Keratinocyte (primary cell): ENCODE data around the gene PES1. TPM values are rescaled to one million over a fixed set of nuclear protein-coding genes. Genes with fewer than 3 reads are reported as not detected.

Experiments used
- DNase-seq: peaks from one replicate; pipeline ENCODE4 v3.0.0-alpha.2; 2011; ENCODE audit warnings: low read depth, missing footprints, low spot score
- FAIRE-seq: peaks from 2 replicates; lab custom pipeline; 2011; peaks lifted over from hg19 to GRCh38; lab: Jason Lieb, UNC
- H2AFZ ChIP-seq: 2 replicates; pipeline ENCODE4 v1.6.0; 2012; ENCODE audit warnings: low read length, control low read depth, inconsistent platforms; ENCODE audit not compliant: control insufficient read depth
- H3K27ac ChIP-seq: 2 replicates; pipeline ENCODE4 v1.5.1; 2011; ENCODE audit warnings: low read length; ENCODE audit not compliant: control insufficient read depth, insufficient read depth
- H3K27me3 ChIP-seq: 3 replicates; pipeline ENCODE4 v1.6.0; 2011; ENCODE audit warnings: low read length; ENCODE audit not compliant: control insufficient read depth, insufficient read depth; ENCODE audit errors: extremely low read depth
- H3K36me3 ChIP-seq, 2 experiments: 2 replicates in 1 of 2; 3 replicates in 1 of 2; pipeline ENCODE4 v1.5.1; 2011; ENCODE audit warnings: low read length in 2 of 2, mild to moderate bottlenecking in 1 of 2; ENCODE audit not compliant: control insufficient read depth in 2 of 2, insufficient read depth in 2 of 2; ENCODE audit errors: extremely low read depth in 1 of 2
- H3K4me1 ChIP-seq: 3 replicates; pipeline ENCODE4 v1.5.1; 2011; ENCODE audit warnings: low read length; ENCODE audit not compliant: control insufficient read depth, insufficient read depth; ENCODE audit errors: extremely low read depth
- H3K4me2 ChIP-seq: 3 replicates; pipeline ENCODE4 v1.6.0; 2011; ENCODE audit warnings: low read depth, low read length; ENCODE audit not compliant: control insufficient read depth, insufficient read depth; ENCODE audit errors: extremely low read depth
- H3K4me3 ChIP-seq, 3 experiments: fragments of 200-600 bp in 1 of 3; sonication (generic) in 1 of 3; 2 replicates in 2 of 3; 3 replicates in 1 of 3; pipeline ENCODE4 v1.5.1; 2011 to 2016; ENCODE audit warnings: low read length in 3 of 3, mild to moderate bottlenecking in 3 of 3, control low read depth in 2 of 3, inconsistent platforms in 1 of 3, low read depth in 1 of 3, mixed read lengths in 1 of 3, mixed run types in 1 of 3, moderate library complexity in 1 of 3; ENCODE audit not compliant: control insufficient read depth in 2 of 3, insufficient read depth in 2 of 3; ENCODE audit errors: extremely low read depth in 1 of 3
- H3K79me2 ChIP-seq: 2 replicates; pipeline ENCODE4 v1.6.0; 2012; ENCODE audit warnings: low read length; ENCODE audit not compliant: control insufficient read depth, insufficient read depth
- H3K9ac ChIP-seq: 3 replicates; pipeline ENCODE4 v1.6.0; 2011; ENCODE audit warnings: low read length; ENCODE audit not compliant: control insufficient read depth, insufficient read depth; ENCODE audit errors: extremely low read depth
- H3K9me1 ChIP-seq: 3 replicates; pipeline ENCODE4 v1.6.0; 2011; ENCODE audit warnings: low read length; ENCODE audit not compliant: control insufficient read depth, insufficient read depth; ENCODE audit errors: extremely low read depth
- H3K9me3 ChIP-seq: 2 replicates; pipeline ENCODE4 v1.5.1; 2012; ENCODE audit warnings: low read depth, low read length; ENCODE audit not compliant: control insufficient read depth
- H4K20me1 ChIP-seq: 3 replicates; pipeline ENCODE4 v1.6.0; 2011; ENCODE audit warnings: low read length; ENCODE audit not compliant: control insufficient read depth, insufficient read depth; ENCODE audit errors: extremely low read depth
- EZH2 ChIP-seq: IDR thresholded peaks from one replicate; pipeline ENCODE4 v1.6.1; 2012; ENCODE audit warnings: inconsistent platforms, mild to moderate bottlenecking, low read length, moderate library complexity
- dilution Hi-C: fragments of 300-500 bp; cut with MboI; formaldehyde crosslinking; loops from one replicate; pipeline ENCODE4 v1.7.0; 2020; ENCODE audit warnings: low sequenced_read_pairs; ENCODE audit not compliant: extremely low pct_ligation_motif_present
- polyA plus RNA-seq, 5 experiments: library from polyadenylated mRNA; depleted of rRNA in 3 of 5; stranded (reverse) in 3 of 5; stranded (forward) in 1 of 5; unstranded in 1 of 5; fragments of >200 nt; gene quantifications; 1 replicate in 1 of 5; 2 replicates in 3 of 5; 3 replicates in 1 of 5; pipeline versions ENCODE4 v1.2.1 to v1.2.3, GENCODE V29; 2011 to 2012; ENCODE audit warnings: missing spikeins in 2 of 5, low read depth in 1 of 5, low replicate concordance in 1 of 5
- TF ChIP-seq, protein P1 (sequence below), 3 experiments: IDR thresholded peaks in 1 of 3; conservative IDR thresholded peaks in 1 of 3; optimal IDR thresholded peaks in 1 of 3; 2 replicates in 2 of 3; 3 replicates in 1 of 3; pipeline versions ENCODE3 to v1.5.1; 2011; ENCODE audit warnings: low read length in 3 of 3, mild to moderate bottlenecking in 3 of 3, moderate library complexity in 2 of 3, control low read depth in 1 of 3, inconsistent platforms in 1 of 3; ENCODE audit not compliant: insufficient read depth in 2 of 3; ENCODE audit errors: extremely low read depth in 1 of 3

PES1 gene
- polyA plus RNA-seq, 1 donor (not counting 4 experiments of a cell fraction or from before 2014, with no cell fraction given): 116 TPM

DNA sequence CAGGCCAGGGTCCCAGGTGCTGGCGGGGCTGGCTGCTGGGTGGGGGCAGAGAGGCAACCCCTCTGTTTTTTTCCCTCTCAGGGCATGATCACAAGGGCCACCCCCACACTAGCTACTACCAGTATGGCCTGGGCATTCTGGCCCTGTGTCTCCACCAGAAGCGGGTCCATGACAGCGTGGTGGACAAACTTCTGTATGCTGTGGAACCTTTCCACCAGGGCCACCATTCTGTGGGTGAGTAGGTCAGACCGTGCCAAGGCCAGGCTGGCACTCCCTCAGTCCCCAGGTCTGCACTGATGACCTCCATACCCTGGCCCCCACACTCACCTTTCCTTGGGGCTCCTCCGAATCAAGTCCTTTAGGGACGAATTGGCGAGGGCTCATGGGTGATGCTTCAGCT lies 22.6 kb upstream of the PES1 start:
- Histone ChIP-seq H3K9ac (no peak overlapping the region), H2AFZ (no peak overlapping the region), H3K27me3 (no peaks in the 10 kb centered on the region), H3K27ac (no peak overlapping the region), H3K79me2 (no peaks in the 10 kb centered on the region), H3K4me2 (no peak overlapping the region), H4K20me1 (no peaks in the 10 kb centered on the region), H3K4me1 (peaks cover 6% of the 10 kb centered on the region), H3K36me3 (no peaks in the 10 kb centered on the region), H3K4me3 (no peak overlapping the region), H3K9me1 (no peaks in the 10 kb centered on the region), H3K9me3 (no peaks in the 10 kb centered on the region)
- dilution Hi-C loops: no loop called here
- FAIRE-seq: no peak
- DNase-seq: no peak
- TF ChIP-seq, protein P1, sequence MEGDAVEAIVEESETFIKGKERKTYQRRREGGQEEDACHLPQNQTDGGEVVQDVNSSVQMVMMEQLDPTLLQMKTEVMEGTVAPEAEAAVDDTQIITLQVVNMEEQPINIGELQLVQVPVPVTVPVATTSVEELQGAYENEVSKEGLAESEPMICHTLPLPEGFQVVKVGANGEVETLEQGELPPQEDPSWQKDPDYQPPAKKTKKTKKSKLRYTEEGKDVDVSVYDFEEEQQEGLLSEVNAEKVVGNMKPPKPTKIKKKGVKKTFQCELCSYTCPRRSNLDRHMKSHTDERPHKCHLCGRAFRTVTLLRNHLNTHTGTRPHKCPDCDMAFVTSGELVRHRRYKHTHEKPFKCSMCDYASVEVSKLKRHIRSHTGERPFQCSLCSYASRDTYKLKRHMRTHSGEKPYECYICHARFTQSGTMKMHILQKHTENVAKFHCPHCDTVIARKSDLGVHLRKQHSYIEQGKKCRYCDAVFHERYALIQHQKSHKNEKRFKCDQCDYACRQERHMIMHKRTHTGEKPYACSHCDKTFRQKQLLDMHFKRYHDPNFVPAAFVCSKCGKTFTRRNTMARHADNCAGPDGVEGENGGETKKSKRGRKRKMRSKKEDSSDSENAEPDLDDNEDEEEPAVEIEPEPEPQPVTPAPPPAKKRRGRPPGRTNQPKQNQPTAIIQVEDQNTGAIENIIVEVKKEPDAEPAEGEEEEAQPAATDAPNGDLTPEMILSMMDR (optimal IDR thresholded peaks at IDR 0.05 in 1 of 3, IDR thresholded peaks at IDR 0.05 in 1 of 3, conservative IDR thresholded peaks at IDR 0.05 in 1 of 3; ENCODE audit: extremely low read depth in 1 of 3, insufficient read depth in 2 of 3, low read length in 3 of 3): no peak
- no peak for TF ChIP-seq EZH2

DNA sequence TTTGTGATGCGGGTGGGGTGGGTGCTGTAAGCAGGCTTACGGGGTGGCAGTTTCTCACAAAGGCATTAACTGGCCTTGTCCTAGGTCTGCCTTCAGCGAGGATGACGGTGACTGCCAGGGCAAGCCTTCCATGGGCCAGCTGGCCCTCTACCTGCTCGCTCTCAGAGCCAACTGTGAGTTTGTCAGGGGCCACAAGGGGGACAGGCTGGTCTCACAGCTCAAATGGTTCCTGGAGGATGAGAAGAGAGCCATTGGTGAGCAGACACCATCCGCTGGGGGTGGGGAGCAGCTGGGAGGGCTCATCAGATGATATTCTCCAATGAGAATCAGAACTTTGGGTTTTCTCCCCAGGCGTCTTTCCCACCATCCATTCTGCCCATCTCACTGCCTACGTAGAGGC lies 21.1 kb upstream of the PES1 start:
- H2AFZ ChIP-seq: no peak overlapping the region
- no peak overlapping the region for H3K9ac ChIP-seq
- no peaks in the 10 kb centered on the region for H4K20me1 ChIP-seq
- H3K9me1 ChIP-seq: no peaks in the 10 kb centered on the region
- H3K36me3 ChIP-seq: no peaks in the 10 kb centered on the region
- no peaks in the 10 kb centered on the region for H3K27me3 ChIP-seq
- H3K79me2 ChIP-seq: no peaks in the 10 kb centered on the region
- dilution Hi-C loops: no loop called here
- no peaks in the 10 kb centered on the region for H3K9me3 ChIP-seq
- H3K4me2 ChIP-seq: no peak overlapping the region
- DNase-seq: no peak
- no peak for FAIRE-seq
- no peak for TF ChIP-seq EZH2
- TF ChIP-seq, protein P1 (optimal IDR thresholded peaks at IDR 0.05 in 1 of 3, IDR thresholded peaks at IDR 0.05 in 1 of 3, conservative IDR thresholded peaks at IDR 0.05 in 1 of 3; ENCODE audit: extremely low read depth in 1 of 3, insufficient read depth in 2 of 3, low read length in 3 of 3): no peak
- H3K4me3 ChIP-seq: no peak overlapping the region
- H3K4me1 ChIP-seq: peaks cover 13% of the 10 kb centered on the region
- no peak overlapping the region for H3K27ac ChIP-seq
